ENCODE measurements around the gene TMEM263. TPM values are rescaled to one million over a fixed set of nuclear protein-coding genes. Genes with fewer than 3 reads are reported as not detected.

Gene TMEM263
- total RNA-seq, 2 experiments from 2014 or later = 33.2 to 33.4 TPM

DNA sequence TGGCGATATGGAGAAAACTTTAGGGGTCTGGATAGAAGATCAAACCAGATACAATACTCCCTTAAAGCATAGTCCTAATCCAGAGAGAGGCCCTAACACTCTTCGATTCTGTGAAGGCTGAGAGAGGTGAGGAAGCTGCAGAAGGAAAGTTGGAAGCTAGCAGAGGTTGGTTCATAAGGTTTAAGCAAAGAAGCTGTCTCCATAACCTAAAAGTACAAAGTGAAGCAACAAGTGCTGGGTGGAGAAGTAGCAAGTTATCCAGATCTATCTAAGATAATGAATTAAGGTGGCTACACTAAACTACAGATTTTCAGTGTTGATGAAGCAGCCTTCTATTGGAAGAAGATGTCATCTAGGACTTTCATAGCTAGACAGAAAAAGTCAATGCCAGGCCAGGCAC is 55.8 kb downstream of the TMEM263 start:
- H3K36me3 ChIP-seq (ENCODE audit: insufficient read depth, low read length) = peaks cover 3% of the 10 kb centered on the region
- TF ChIP-seq, protein P1, sequence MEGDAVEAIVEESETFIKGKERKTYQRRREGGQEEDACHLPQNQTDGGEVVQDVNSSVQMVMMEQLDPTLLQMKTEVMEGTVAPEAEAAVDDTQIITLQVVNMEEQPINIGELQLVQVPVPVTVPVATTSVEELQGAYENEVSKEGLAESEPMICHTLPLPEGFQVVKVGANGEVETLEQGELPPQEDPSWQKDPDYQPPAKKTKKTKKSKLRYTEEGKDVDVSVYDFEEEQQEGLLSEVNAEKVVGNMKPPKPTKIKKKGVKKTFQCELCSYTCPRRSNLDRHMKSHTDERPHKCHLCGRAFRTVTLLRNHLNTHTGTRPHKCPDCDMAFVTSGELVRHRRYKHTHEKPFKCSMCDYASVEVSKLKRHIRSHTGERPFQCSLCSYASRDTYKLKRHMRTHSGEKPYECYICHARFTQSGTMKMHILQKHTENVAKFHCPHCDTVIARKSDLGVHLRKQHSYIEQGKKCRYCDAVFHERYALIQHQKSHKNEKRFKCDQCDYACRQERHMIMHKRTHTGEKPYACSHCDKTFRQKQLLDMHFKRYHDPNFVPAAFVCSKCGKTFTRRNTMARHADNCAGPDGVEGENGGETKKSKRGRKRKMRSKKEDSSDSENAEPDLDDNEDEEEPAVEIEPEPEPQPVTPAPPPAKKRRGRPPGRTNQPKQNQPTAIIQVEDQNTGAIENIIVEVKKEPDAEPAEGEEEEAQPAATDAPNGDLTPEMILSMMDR (IDR thresholded peaks at IDR 0.05) = no peak
- no peak overlapping the region for H3K4me3 Mint-ChIP-seq
- H3K27me3 Mint-ChIP-seq = no peaks in the 10 kb centered on the region
- ATAC-seq (ENCODE audit: poor library complexity) (no peak), DNase-seq (no peak)
- no peaks in the 10 kb centered on the region for H3K4me1 ChIP-seq (ENCODE audit: insufficient read depth, low read length)
- ChIA-PET POLR2A (no interaction called here), CTCF (no interaction called here)
- H3K9me3 Mint-ChIP-seq = no peaks in the 10 kb centered on the region
- peaks cover 43% of the 10 kb centered on the region for H3K36me3 Mint-ChIP-seq (ENCODE audit: low read depth)
- H3K4me3 ChIP-seq (ENCODE audit: low read length) = no peak overlapping the region
- no peaks in the 10 kb centered on the region for H3K27me3 ChIP-seq (ENCODE audit: control insufficient read depth in 1 of 2, insufficient read depth in 2 of 2, low read length in 2 of 2)
- H3K4me1 Mint-ChIP-seq (ENCODE audit: low read depth) = no peaks in the 10 kb centered on the region
- no peak overlapping the region for H3K27ac ChIP-seq (ENCODE audit: low read depth in 1 of 2, low read length in 2 of 2)
- intact Hi-C loops (cut with DNase I, micrococcal nuclease) = loop anchor here in 1 of 2 experiments (5.0 kb wide), 1 partner anchor 66 kb away; no protein-coding TSS in a partner anchor
- H3K9me3 ChIP-seq (ENCODE audit: control insufficient read depth in 1 of 2, insufficient read depth in 1 of 2, low read length in 2 of 2) = no peaks in the 10 kb centered on the region
- no peak overlapping the region for H3K27ac Mint-ChIP-seq

DNA sequence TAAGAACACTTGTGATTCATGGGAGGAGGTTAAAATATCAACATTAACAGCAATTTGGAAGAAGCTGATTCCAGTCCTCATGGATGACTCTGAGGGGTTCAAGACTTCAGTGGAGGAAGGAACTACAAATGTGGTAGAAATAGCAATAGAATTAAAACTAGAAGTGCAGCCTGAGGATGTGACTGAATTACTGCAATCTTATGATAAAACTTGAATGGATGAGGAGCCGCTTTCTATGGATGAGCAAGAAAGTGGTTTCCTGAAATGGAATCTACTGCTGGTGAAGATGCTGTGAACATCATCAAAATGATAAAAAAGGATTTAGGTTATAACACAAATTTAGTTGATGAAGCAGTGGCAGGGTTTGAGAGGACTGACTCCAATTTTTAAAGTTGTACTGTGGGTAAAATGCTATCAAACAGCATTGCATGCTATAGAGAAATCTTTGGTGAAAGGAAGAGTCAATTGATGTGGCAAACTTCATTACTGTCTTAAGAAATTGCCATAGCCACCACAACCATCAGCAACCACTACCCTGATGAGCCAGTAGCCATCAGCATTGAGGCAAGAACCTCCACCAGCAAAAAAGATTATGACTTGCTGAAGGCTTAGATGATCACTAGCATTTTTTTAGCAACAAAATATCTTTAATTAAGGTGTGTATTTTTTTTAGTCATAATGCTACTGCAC is 57.2 kb downstream of the TMEM263 start:
- Mint-ChIP-seq H3K27ac (no peak overlapping the region), H3K4me3 (no peak overlapping the region), H3K4me1 (ENCODE audit: low read depth) (no peaks in the 10 kb centered on the region), H3K27me3 (no peaks in the 10 kb centered on the region), H3K9me3 (no peaks in the 10 kb centered on the region), H3K36me3 (ENCODE audit: low read depth) (peaks cover 56% of the 10 kb centered on the region)
- intact Hi-C loops (cut with DNase I, micrococcal nuclease) = loop anchor here in 1 of 2 experiments (5.0 kb wide), 1 partner anchor 64 kb away; no protein-coding TSS in a partner anchor
- no peak for ATAC-seq (ENCODE audit: poor library complexity)
- Histone ChIP-seq H3K9me3 (ENCODE audit: control insufficient read depth in 1 of 2, insufficient read depth in 1 of 2, low read length in 2 of 2) (no peaks in the 10 kb centered on the region), H3K27ac (ENCODE audit: low read depth in 1 of 2, low read length in 2 of 2) (no peak overlapping the region), H3K36me3 (ENCODE audit: insufficient read depth, low read length) (peaks cover 3% of the 10 kb centered on the region), H3K27me3 (ENCODE audit: control insufficient read depth in 1 of 2, insufficient read depth in 2 of 2, low read length in 2 of 2) (no peaks in the 10 kb centered on the region), H3K4me3 (ENCODE audit: low read length) (no peak overlapping the region), H3K4me1 (ENCODE audit: insufficient read depth, low read length) (no peaks in the 10 kb centered on the region)
- ChIA-PET POLR2A (no interaction called here), CTCF (interaction anchor here (2.8 kb wide), 1 partner anchor 92 kb away, joined by 12 read pairs; no protein-coding TSS in a partner anchor)
- no peak for DNase-seq
- TF ChIP-seq, protein P1 (IDR thresholded peaks at IDR 0.05) = no peak

DNA sequence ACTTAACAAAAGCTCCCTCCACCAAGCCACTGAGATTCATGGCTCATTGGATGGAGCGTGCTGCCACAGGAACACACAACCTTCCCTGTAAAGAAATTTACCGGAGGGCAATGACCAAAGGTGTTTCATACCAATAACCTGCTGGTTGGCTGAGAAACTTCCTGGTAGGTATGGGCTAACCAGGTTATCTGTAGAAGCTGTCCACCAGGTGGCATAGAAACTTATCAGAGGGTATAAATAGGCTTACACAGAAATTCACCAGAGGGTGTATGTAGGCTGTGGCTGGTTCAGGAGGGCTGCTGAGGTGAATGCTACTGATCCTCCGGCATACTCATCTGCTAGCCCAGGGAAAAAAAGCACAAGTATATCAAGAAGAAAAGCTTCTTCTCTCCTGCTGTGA is 58.3 kb downstream of the TMEM263 start:
- peaks cover 61% of the 10 kb centered on the region for H3K36me3 Mint-ChIP-seq (ENCODE audit: low read depth)
- ChIA-PET CTCF (interaction anchor here (0.9 to 2.8 kb wide), 5 partner anchors 11 to 118 kb away, joined by 3 to 12 read pairs (median 4); partner anchors contain the start of gene CRY1), POLR2A (interaction anchor here (0.8 kb wide), 1 partner anchor 80 kb away, joined by 4 read pairs; the partner anchor contains the start of gene CRY1)
- no peak overlapping the region for H3K27ac Mint-ChIP-seq
- peak; percentile 91 for ATAC-seq (ENCODE audit: poor library complexity)
- no peaks in the 10 kb centered on the region for H3K27me3 Mint-ChIP-seq
- no peak overlapping the region for H3K27ac ChIP-seq (ENCODE audit: low read depth in 1 of 2, low read length in 2 of 2)
- no peaks in the 10 kb centered on the region for H3K27me3 ChIP-seq (ENCODE audit: control insufficient read depth in 1 of 2, insufficient read depth in 2 of 2, low read length in 2 of 2)
- no peak overlapping the region for H3K4me3 Mint-ChIP-seq
- H3K4me1 ChIP-seq (ENCODE audit: insufficient read depth, low read length) = no peaks in the 10 kb centered on the region
- intact Hi-C loops (cut with DNase I, micrococcal nuclease) = loop anchor here (2.0 to 5.0 kb wide), 2 partner anchors 63 to 79 kb away; partner anchors contain the start of gene CRY1 (in 1 of the 2)
- peaks cover 3% of the 10 kb centered on the region for H3K36me3 ChIP-seq (ENCODE audit: insufficient read depth, low read length)
- H3K4me1 Mint-ChIP-seq (ENCODE audit: low read depth) = no peaks in the 10 kb centered on the region
- H3K4me3 ChIP-seq (ENCODE audit: low read length) = no peak overlapping the region
- TF ChIP-seq, protein P1 (IDR thresholded peaks at IDR 0.05) = no peak
- H3K9me3 ChIP-seq (ENCODE audit: control insufficient read depth in 1 of 2, insufficient read depth in 1 of 2, low read length in 2 of 2) = no peaks in the 10 kb centered on the region
- peak in 4 of 14 experiments; percentile 27 to 70 (median 56) for DNase-seq
- no peaks in the 10 kb centered on the region for H3K9me3 Mint-ChIP-seq
